GM23338 (cell line): ENCODE data around the gene CCNB2. TPM values are rescaled to one million over a fixed set of nuclear protein-coding genes. Genes with fewer than 3 reads are reported as not detected.

Source experiments
- ATAC-seq: fragments of 200-7000 bp; cut with Tn5 transposase; 3 replicates; pipeline ENCODE4 v1.9.1; 2020
- DNase-seq: peaks from one replicate; pipeline ENCODE4 v3.0.0-alpha.2; 2015; ENCODE audit warnings: low spot score
- H2AFZ ChIP-seq: fragments of 200-600 bp; sonication (generic); 2 replicates; pipeline ENCODE4 v1.8.0; 2016; ENCODE audit warnings: antibody characterized with exemption, mild to moderate bottlenecking, moderate library complexity
- H3F3A ChIP-seq: fragments of 200-600 bp; sonication (generic); replicated peaks from 2 replicates; pipeline ENCODE4 v1.8.0; 2017; ENCODE audit warnings: antibody characterized with exemption, mixed run types, low read depth
- H3K27ac ChIP-seq: fragments of 200-600 bp; sonication (generic); 2 replicates; pipeline ENCODE4 v1.6.1; 2016; ENCODE audit warnings: low read depth
- H3K27me3 ChIP-seq: fragments of 200-600 bp; sonication (generic); 2 replicates; pipeline ENCODE4 v1.8.0; 2016; ENCODE audit warnings: mild to moderate bottlenecking, mixed run types, moderate library complexity; ENCODE audit not compliant: insufficient read depth
- H3K36me3 ChIP-seq: fragments of 200-600 bp; sonication (generic); 2 replicates; pipeline ENCODE4 v1.8.0; 2016; ENCODE audit warnings: mild to moderate bottlenecking; ENCODE audit not compliant: insufficient read depth
- H3K4me1 ChIP-seq: fragments of 200-600 bp; sonication (generic); 2 replicates; pipeline ENCODE4 v1.8.0; 2016; ENCODE audit warnings: mild to moderate bottlenecking, moderate library complexity; ENCODE audit not compliant: insufficient read depth
- H3K4me2 ChIP-seq: fragments of 200-600 bp; sonication (generic); 2 replicates; pipeline ENCODE4 v1.7.1; 2017; ENCODE audit warnings: mixed run types
- H3K4me3 ChIP-seq: fragments of 200-600 bp; sonication (generic); 2 replicates; pipeline ENCODE4 v1.6.1; 2016; ENCODE audit warnings: mixed run types
- H3K79me2 ChIP-seq: fragments of 200-600 bp; sonication (generic); replicated peaks from 2 replicates; pipeline ENCODE4 v1.8.0; 2017; ENCODE audit warnings: mild to moderate bottlenecking; ENCODE audit not compliant: insufficient read depth
- H3K9me2 ChIP-seq: fragments of 200-600 bp; sonication (generic); 2 replicates; pipeline ENCODE4 v1.8.0; 2017; ENCODE audit not compliant: insufficient read depth
- H4K20me1 ChIP-seq: fragments of 200-600 bp; sonication (generic); replicated peaks from 2 replicates; pipeline ENCODE4 v1.8.0; 2017; ENCODE audit warnings: mild to moderate bottlenecking; ENCODE audit not compliant: insufficient read depth
- H3K27ac Mint-ChIP-seq: 2 replicates; pipeline ENCODE4 v1.8.0; 2020; ENCODE audit warnings: inconsistent platforms, mild to moderate bottlenecking, moderate library complexity, mixed read lengths
- H3K27me3 Mint-ChIP-seq: 3 replicates; pipeline ENCODE4 v1.8.0; 2022; ENCODE audit warnings: low read depth, mild to moderate bottlenecking, moderate library complexity, mixed read lengths, inconsistent platforms; ENCODE audit not compliant: insufficient read depth, poor library complexity
- H3K36me3 Mint-ChIP-seq: 3 replicates; pipeline ENCODE4 v1.8.0; 2021; ENCODE audit warnings: low read depth, mild to moderate bottlenecking, inconsistent platforms, moderate library complexity, mixed read lengths
- H3K4me1 Mint-ChIP-seq: 3 replicates; pipeline ENCODE4 v1.8.0; 2020; ENCODE audit warnings: mild to moderate bottlenecking, inconsistent platforms, mixed read lengths
- H3K4me3 Mint-ChIP-seq: 3 replicates; pipeline ENCODE4 v1.8.0; 2021; ENCODE audit warnings: moderate library complexity, mild to moderate bottlenecking, inconsistent platforms, mixed read lengths
- H3K9me3 Mint-ChIP-seq: 3 replicates; pipeline ENCODE4 v1.8.0; 2020; ENCODE audit warnings: moderate library complexity, mild to moderate bottlenecking, inconsistent platforms, mixed read lengths
- CREB1 ChIP-seq: fragments of 250-450 bp; sonication (Bioruptor Pico); IDR thresholded peaks from 2 replicates; pipeline ENCODE4 v1.5.0; 2020; ENCODE audit warnings: low read depth, mild to moderate bottlenecking, moderate library complexity
- EZH2 ChIP-seq: fragments of 200-600 bp; sonication (generic); IDR thresholded peaks from one replicate; pipeline ENCODE4 v1.8.0; 2017; ENCODE audit warnings: antibody characterized with exemption, mild to moderate bottlenecking, low read depth; ENCODE audit not compliant: unreplicated experiment
- EZH2phosphoT487 ChIP-seq: fragments of 200-600 bp; sonication (generic); IDR thresholded peaks from one replicate; pipeline ENCODE4 v1.8.1; 2018; ENCODE audit warnings: antibody characterized with exemption; ENCODE audit not compliant: unreplicated experiment
- JUNB ChIP-seq: IDR thresholded peaks from one replicate; pipeline ENCODE4 v1.6.1; 2016; ENCODE audit warnings: antibody characterized with exemption; ENCODE audit not compliant: unreplicated experiment
- POLR2AphosphoS5 ChIP-seq: IDR thresholded peaks from 2 replicates; pipeline ENCODE4 v1.6.1; 2016; ENCODE audit warnings: antibody characterized with exemption, low read depth
- STAT1 ChIP-seq: IDR thresholded peaks from one replicate; pipeline ENCODE4 v1.6.1; 2016; ENCODE audit warnings: antibody characterized with exemption; ENCODE audit not compliant: unreplicated experiment
- ZNF114 ChIP-seq: fragments of 250-450 bp; sonication (Bioruptor Pico); IDR thresholded peaks from 2 replicates; pipeline ENCODE4 v1.5.0; 2020; ENCODE audit warnings: mild to moderate bottlenecking, moderate library complexity
- ZNF331 ChIP-seq: fragments of 250-450 bp; sonication (Bioruptor Pico); IDR thresholded peaks from 2 replicates; pipeline ENCODE4 v1.5.0; 2020; ENCODE audit warnings: low read depth, mild to moderate bottlenecking, moderate library complexity
- polyA plus RNA-seq: library from polyadenylated mRNA; unstranded; fragments of >200 nt; fragmentation: Nextera tagmentation; extraction: Ambion mirVana; gene quantifications from 2 replicates; pipeline ENCODE4 v1.2.1, GENCODE V29; 2016
- total RNA-seq: library from RNA; depleted of rRNA; stranded (reverse); fragments of >200 nt; shearing (Covaris generic); gene quantifications from 2 replicates; pipeline ENCODE4 v1.2.3, GENCODE V29; 2014
- TF ChIP-seq, protein P1 (sequence below): IDR thresholded peaks from 2 replicates; pipeline ENCODE4 v1.6.1; 2016; ENCODE audit warnings: antibody characterized with exemption
- TF ChIP-seq, protein P2 (sequence below): fragments of 250-450 bp; sonication (Bioruptor Pico); IDR thresholded peaks from 2 replicates; pipeline ENCODE4 v1.5.0; 2020; ENCODE audit warnings: mild to moderate bottlenecking, moderate library complexity
- TF ChIP-seq, protein P3 (sequence below): IDR thresholded peaks from one replicate; pipeline ENCODE4 v1.6.1; 2018; ENCODE audit warnings: antibody characterized with exemption; ENCODE audit not compliant: unreplicated experiment

CCNB2 gene
- total and polyA plus RNA-seq, 2 experiments from 2014 or later: 81.8 to 108 TPM

DNA sequence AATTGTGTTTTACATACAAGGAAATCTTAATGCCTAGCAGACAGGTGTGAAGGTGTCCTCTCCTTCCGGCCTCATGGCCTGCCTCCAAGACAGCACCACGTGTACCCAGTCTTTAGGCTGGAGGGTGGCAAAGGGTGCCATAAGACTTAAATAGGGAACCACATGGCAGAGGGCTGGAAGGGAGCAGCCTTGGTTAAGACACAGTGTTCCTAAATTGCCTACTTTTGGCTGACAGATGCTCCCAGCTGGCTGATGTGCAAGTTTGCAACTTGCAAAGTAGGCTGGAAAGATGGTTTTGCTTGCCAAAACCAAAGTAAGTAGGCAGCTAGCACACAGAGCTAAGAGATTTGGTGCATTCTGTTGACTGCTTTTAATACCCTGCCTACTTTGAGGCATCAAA, 45.2 kb downstream of the CCNB2 start:
- ATAC-seq (no peak), DNase-seq (no peak)
- peaks cover 26% of the 10 kb centered on the region for H3K4me1 Mint-ChIP-seq
- no peak overlapping the region for H3K4me2 ChIP-seq
- no peak overlapping the region for H2AFZ ChIP-seq
- no peak overlapping the region for H3K27ac Mint-ChIP-seq
- peaks cover 18% of the 10 kb centered on the region for H3K36me3 ChIP-seq
- peaks cover 24% of the 10 kb centered on the region for H3K4me1 ChIP-seq
- H3K36me3 Mint-ChIP-seq: peaks cover 48% of the 10 kb centered on the region
- H3K4me3 Mint-ChIP-seq: no peak overlapping the region
- no peak overlapping the region for H3K4me3 ChIP-seq
- no peak for TF ChIP-seq ZNF331 (CRISPR knock-in tag)
- H3K9me2 ChIP-seq: no peaks in the 10 kb centered on the region
- no peak overlapping the region for H3K27ac ChIP-seq
- peaks cover 13% of the 10 kb centered on the region for H3K27me3 Mint-ChIP-seq
- H4K20me1 ChIP-seq: no peaks in the 10 kb centered on the region; the same call in 1 of the 2 replicates
- H3K79me2 ChIP-seq: no peaks in the 10 kb centered on the region
- H3K27me3 ChIP-seq: no peaks in the 10 kb centered on the region
- no peaks in the 10 kb centered on the region for H3F3A ChIP-seq
- no peaks in the 10 kb centered on the region for H3K9me3 Mint-ChIP-seq

DNA sequence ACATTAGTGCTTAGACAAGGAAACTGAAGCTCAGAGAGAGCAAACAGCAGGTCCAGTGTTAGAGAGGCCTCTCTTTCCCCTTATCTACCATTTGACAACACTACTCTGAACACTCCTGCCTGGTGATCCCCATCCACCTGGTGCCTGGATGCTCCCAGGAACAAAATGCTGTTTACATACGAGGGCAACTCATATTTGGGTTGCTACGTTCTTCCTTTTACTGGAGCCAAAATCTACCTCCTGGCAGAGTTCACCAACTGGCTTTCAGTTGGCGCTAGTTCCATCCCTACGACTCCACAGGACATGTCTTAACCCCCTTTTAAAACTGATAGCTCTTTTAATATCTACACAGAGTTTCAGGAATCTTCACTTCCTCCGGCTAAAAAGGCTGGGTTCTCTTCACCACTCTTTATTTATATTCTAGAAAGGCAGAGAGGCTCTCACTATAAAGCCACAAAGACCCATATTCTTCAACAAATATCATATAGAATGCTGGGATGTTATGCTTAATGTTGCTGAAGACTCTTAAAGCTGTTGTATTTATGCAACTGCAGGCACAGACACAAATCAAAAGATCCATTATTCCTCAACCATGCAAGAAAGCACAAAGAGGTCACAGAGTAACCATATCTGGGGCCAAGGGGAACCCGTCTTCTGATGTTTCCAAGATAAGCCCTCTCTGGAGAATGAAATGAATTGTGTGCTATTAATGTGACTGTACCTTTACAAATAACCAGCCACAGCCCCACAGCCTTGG, 47.9 kb downstream of the CCNB2 start:
- peaks cover 21% of the 10 kb centered on the region for H3K36me3 ChIP-seq
- no peak overlapping the region for H2AFZ ChIP-seq
- no peaks in the 10 kb centered on the region for H3K9me2 ChIP-seq
- peaks cover 10% of the 10 kb centered on the region for H3K27me3 Mint-ChIP-seq
- no peak overlapping the region for H3K4me2 ChIP-seq
- no peak overlapping the region for H3K27ac Mint-ChIP-seq
- no peaks in the 10 kb centered on the region for H3K9me3 Mint-ChIP-seq
- no peak for DNase-seq
- H3K27me3 ChIP-seq: no peaks in the 10 kb centered on the region
- H3K27ac ChIP-seq: no peak overlapping the region
- H3K4me3 Mint-ChIP-seq: no peak overlapping the region
- peaks cover 15% of the 10 kb centered on the region for H3K4me1 Mint-ChIP-seq
- no peaks in the 10 kb centered on the region; the same call in none of the 2 replicates for H4K20me1 ChIP-seq
- peaks cover 12% of the 10 kb centered on the region for H3K4me1 ChIP-seq
- no peak for ATAC-seq
- H3F3A ChIP-seq: no peaks in the 10 kb centered on the region
- no peaks in the 10 kb centered on the region for H3K79me2 ChIP-seq
- peaks cover 50% of the 10 kb centered on the region for H3K36me3 Mint-ChIP-seq
- H3K4me3 ChIP-seq: no peak overlapping the region
- TF ChIP-seq EZH2phosphoT487 (no peak), POLR2AphosphoS5 (no peak), ZNF114 (CRISPR knock-in tag) (no peak), EZH2 (no peak), ZNF331 (CRISPR knock-in tag) (no peak), JUNB (no peak), STAT1 (no peak), CREB1 (CRISPR knock-in tag) (no peak)
- TF ChIP-seq, protein P1, sequence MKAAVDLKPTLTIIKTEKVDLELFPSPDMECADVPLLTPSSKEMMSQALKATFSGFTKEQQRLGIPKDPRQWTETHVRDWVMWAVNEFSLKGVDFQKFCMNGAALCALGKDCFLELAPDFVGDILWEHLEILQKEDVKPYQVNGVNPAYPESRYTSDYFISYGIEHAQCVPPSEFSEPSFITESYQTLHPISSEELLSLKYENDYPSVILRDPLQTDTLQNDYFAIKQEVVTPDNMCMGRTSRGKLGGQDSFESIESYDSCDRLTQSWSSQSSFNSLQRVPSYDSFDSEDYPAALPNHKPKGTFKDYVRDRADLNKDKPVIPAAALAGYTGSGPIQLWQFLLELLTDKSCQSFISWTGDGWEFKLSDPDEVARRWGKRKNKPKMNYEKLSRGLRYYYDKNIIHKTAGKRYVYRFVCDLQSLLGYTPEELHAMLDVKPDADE: no peak
- TF ChIP-seq, protein P2, sequence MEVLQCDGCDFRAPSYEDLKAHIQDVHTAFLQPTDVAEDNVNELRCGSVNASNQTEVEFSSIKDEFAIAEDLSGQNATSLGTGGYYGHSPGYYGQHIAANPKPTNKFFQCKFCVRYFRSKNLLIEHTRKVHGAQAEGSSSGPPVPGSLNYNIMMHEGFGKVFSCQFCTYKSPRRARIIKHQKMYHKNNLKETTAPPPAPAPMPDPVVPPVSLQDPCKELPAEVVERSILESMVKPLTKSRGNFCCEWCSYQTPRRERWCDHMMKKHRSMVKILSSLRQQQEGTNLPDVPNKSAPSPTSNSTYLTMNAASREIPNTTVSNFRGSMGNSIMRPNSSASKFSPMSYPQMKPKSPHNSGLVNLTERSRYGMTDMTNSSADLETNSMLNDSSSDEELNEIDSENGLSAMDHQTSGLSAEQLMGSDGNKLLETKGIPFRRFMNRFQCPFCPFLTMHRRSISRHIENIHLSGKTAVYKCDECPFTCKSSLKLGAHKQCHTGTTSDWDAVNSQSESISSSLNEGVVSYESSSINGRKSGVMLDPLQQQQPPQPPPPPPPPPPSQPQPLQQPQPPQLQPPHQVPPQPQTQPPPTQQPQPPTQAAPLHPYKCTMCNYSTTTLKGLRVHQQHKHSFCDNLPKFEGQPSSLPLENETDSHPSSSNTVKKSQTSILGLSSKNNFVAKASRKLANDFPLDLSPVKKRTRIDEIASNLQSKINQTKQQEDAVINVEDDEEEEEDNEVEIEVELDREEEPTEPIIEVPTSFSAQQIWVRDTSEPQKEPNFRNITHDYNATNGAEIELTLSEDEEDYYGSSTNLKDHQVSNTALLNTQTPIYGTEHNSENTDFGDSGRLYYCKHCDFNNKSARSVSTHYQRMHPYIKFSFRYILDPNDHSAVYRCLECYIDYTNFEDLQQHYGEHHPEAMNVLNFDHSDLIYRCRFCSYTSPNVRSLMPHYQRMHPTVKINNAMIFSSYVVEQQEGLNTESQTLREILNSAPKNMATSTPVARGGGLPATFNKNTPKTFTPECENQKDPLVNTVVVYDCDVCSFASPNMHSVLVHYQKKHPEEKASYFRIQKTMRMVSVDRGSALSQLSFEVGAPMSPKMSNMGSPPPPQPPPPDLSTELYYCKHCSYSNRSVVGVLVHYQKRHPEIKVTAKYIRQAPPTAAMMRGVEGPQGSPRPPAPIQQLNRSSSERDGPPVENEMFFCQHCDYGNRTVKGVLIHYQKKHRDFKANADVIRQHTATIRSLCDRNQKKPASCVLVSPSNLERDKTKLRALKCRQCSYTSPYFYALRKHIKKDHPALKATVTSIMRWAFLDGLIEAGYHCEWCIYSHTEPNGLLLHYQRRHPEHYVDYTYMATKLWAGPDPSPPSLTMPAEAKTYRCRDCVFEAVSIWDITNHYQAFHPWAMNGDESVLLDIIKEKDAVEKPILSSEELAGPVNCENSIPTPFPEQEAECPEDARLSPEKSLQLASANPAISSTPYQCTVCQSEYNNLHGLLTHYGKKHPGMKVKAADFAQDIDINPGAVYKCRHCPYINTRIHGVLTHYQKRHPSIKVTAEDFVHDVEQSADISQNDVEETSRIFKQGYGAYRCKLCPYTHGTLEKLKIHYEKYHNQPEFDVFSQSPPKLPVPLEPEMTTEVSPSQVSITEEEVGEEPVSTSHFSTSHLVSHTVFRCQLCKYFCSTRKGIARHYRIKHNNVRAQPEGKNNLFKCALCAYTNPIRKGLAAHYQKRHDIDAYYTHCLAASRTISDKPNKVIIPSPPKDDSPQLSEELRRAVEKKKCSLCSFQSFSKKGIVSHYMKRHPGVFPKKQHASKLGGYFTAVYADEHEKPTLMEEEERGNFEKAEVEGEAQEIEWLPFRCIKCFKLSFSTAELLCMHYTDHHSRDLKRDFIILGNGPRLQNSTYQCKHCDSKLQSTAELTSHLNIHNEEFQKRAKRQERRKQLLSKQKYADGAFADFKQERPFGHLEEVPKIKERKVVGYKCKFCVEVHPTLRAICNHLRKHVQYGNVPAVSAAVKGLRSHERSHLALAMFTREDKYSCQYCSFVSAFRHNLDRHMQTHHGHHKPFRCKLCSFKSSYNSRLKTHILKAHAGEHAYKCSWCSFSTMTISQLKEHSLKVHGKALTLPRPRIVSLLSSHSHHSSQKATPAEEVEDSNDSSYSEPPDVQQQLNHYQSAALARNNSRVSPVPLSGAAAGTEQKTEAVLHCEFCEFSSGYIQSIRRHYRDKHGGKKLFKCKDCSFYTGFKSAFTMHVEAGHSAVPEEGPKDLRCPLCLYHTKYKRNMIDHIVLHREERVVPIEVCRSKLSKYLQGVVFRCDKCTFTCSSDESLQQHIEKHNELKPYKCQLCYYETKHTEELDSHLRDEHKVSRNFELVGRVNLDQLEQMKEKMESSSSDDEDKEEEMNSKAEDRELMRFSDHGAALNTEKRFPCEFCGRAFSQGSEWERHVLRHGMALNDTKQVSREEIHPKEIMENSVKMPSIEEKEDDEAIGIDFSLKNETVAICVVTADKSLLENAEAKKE (CRISPR knock-in tag): no peak
- TF ChIP-seq, protein P3, sequence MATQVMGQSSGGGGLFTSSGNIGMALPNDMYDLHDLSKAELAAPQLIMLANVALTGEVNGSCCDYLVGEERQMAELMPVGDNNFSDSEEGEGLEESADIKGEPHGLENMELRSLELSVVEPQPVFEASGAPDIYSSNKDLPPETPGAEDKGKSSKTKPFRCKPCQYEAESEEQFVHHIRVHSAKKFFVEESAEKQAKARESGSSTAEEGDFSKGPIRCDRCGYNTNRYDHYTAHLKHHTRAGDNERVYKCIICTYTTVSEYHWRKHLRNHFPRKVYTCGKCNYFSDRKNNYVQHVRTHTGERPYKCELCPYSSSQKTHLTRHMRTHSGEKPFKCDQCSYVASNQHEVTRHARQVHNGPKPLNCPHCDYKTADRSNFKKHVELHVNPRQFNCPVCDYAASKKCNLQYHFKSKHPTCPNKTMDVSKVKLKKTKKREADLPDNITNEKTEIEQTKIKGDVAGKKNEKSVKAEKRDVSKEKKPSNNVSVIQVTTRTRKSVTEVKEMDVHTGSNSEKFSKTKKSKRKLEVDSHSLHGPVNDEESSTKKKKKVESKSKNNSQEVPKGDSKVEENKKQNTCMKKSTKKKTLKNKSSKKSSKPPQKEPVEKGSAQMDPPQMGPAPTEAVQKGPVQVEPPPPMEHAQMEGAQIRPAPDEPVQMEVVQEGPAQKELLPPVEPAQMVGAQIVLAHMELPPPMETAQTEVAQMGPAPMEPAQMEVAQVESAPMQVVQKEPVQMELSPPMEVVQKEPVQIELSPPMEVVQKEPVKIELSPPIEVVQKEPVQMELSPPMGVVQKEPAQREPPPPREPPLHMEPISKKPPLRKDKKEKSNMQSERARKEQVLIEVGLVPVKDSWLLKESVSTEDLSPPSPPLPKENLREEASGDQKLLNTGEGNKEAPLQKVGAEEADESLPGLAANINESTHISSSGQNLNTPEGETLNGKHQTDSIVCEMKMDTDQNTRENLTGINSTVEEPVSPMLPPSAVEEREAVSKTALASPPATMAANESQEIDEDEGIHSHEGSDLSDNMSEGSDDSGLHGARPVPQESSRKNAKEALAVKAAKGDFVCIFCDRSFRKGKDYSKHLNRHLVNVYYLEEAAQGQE: no peak
